ELF-1 (cell line): Measurements from ENCODE around the gene UBE2S.
"Not testable (repeated sequence)": the region's sequence is repeated elsewhere in the genome, so short reads cannot be mapped to it uniquely, and the experiment has no call there.

Source experiments
- DNase-seq: peaks from one replicate; pipeline ENCODE4 v3.0.0-alpha.2; 2016; ENCODE audit warnings: low read depth, low spot score

The UBE2S gene

DNA sequence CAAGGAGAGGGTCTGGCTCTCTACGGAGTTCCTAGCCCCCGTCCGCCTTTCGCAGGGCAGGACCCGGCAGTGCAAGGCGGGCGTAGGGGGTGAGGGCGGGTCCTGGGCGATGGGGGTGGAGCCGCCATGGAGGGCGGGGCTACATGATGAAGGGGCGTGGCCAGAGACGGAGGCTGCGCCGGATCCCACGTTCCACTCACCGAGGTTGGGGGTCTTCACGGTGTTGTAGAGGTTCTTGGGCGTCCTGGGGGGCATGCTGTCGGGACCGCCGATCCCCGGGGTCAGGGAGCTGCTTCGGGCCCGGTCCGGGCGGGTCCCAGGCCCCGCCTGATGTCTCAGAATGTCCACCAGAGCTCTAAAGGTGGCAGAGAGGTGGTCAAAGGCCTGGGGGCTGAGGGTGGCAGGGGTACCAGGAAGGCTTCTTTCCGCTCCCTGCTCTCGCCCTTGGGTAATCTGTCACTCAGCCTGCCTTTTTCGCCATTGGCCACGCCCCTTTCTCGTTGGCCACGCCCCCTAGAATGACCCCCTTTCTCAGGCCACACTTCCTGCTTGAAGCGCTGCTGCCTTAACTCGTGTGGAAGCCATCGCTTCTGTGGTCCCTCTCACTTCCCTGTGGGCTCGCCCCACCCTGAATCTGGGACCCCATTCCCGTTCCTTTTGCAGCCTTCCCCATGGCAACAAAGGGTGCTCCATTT lies 33.0 kb upstream of the UBE2S start:
- DNase-seq = peak; percentile 84

DNA sequence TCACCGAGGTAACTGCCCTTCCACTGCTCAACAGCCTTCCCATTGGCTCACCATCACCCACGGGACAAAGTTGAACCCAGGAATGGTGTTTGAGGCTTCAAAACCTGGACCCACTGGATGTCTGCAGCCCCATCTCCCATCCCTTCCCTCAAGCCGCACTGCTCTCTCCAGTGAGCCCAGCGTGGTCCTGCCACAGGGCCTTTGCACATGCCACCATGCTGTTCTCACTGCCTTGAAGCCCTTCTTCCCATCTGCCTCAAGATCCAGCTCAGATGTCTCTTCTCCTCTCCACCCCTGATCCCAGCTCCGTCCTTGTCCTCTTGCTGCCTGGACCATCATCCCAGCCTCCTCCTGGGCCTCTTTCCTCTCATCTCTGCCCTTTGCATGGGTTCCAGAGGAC lies 31.5 kb upstream of the UBE2S start:
- no peak for DNase-seq

DNA sequence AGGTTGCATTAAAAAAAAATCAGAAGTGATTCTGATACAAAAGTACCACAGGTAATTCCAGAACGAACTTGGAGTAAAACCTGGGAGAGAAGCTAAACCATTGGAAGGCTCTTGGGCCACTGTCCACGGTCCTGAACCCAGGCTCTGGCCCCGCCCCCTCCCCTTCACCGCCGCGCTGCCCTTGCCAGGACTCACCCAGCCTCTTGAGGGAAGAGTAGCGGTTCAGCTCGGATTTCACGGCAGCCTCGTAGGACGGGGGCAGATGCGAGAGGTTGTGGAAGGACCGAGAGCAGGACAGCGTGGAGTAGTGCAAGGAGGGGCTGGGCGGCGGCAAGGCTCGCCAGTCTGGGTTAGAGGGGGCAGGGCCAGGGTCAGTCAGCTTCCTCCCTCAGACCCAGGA lies 29.8 kb upstream of the UBE2S start:
- peak; percentile 90 for DNase-seq

- DNase-seq = no peak
These were observed 29.3 kb upstream of the UBE2S start for GRCh38 chr19:55436847-55437246.

GRCh38 chr19:55435020-55435419 lies 27.4 kb upstream of the UBE2S start:
- no peak for DNase-seq

GRCh38 chr19:55434356-55434919 lies 26.9 kb upstream of the UBE2S start:
- DNase-seq = no peak

DNA sequence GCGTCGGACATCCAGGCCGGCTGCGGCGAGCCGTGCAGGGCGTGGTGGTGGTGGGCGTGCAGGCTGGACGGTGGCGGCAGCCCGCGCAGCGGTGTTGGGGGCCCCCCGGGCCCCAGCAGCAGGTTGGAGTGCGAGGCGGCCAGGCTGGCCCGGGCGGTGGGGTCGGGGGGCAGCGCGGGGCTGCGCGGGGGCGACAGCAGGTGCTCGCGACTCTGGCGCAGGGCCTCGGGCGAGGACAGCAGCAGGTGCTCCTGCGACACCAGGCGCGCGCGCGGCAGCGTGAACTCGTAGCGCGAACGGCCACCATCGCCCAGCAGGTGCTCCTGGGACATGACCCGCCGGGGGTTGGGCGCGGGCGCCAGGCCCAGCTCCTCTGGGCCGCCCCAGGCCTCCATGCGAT lies 25.7 kb upstream of the UBE2S start:
- DNase-seq = no peak

DNA sequence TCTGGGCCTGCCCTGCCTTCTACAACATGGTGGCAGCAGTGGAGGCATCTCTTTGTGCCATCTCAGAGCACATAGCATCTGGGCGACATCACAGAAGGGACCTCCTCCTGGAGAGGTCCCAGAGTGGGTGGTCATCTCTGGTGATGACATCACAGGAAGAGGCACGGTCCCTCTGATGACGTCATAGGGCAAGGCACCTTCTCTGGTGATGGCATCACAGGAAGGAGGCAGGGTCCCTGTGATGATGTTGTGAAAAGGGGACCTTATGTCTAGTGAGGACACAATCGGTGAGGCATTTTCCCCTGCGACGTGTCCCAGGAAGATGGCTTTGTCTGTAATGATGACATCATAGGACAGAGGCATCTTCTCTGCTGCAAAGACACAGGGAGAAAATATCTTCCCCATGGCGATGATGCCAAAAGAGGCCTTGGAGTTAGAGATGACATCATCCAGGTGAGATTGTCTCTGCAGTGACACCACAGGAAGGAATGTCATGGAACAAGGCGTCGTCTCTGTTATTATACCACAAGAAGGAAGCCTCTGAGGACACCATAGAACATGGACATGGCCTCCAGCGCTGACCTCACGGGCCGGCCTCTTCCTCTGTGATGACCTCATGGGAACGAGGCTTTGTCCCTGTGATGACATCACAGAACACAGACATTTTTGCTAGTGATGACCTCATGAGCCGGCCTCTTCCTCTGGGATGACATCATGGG lies 24.8 kb upstream of the UBE2S start:
- peak; percentile 20 for DNase-seq

GRCh38 chr19:55431183-55431582 lies 23.6 kb upstream of the UBE2S start:
- DNase-seq = no peak

DNA sequence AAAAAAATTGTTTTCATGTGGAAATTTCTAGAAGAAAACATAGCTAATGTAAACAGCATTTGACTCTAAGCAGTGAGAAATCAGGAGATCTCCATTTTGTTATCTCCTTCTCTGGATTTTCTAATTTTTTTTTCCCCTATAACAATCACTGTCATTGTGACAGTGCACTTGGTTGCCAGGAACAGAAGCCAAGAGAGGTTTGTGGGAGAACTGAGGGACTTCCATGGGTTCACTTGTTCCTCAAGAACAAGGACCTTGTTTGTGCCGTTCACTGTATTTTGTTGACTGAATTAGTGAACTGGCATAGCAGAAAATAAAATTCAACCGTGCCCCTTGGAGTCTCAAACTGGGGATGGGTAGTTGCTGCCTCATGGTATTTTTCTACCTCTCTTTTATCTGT lies 18.5 kb upstream of the UBE2S start:
- no peak for DNase-seq

DNA sequence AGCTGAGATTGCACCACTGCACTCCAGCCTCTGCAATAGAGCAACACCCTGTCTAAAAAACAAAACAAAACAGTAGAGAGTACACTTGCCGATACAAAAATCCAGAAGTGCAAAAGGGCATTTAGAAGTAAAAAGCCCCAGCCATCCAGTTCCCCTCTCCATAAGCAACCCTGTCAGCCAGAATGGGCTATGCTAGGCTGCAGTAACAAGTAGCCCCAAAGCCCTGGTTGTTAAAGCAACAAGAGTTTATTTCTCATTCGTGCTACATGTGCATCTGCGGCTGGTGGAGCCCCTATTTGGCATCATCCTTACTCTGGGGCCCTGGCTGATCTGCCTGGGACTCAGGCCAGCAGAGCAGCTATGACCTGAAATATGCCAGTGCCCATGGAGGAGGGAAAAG lies 16.9 kb upstream of the UBE2S start:
- no peak for DNase-seq

DNA sequence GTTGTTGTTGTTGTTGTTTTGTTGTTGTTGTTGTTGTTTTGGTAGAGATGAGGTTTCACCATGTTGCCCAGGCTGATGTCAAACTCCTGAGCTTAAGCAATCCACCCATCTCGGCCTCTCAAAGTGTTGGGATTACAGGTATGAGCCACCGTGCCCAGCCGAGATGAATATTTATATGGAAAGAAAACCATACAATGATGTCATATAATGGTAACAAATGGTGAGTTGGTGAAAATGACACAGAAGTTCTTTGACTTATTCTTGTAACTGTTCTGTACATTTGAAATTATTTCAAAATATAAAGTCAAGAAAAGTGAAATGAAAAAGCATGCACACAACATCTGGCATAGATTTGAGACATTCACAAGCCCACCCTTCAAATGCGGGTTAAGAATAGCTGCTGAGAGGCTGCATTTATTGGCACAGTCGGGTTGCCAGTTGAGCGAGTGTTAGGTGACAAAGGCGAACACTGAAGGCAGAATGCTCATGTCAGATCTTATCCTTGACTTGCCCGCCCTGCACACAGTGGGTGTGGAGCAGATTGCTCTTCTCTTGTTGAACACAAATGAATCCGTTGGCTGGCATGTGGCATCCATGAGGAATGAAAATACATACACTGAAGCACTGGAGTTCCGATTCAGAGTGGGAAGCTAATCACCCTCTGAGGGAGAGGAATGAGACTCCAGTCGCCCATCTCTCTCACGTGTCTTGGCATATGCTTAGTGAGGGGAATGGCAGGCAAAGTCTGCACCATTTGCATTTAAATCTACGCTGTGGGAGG lies 15.8 kb upstream of the UBE2S start:
- DNase-seq = no peak

DNA sequence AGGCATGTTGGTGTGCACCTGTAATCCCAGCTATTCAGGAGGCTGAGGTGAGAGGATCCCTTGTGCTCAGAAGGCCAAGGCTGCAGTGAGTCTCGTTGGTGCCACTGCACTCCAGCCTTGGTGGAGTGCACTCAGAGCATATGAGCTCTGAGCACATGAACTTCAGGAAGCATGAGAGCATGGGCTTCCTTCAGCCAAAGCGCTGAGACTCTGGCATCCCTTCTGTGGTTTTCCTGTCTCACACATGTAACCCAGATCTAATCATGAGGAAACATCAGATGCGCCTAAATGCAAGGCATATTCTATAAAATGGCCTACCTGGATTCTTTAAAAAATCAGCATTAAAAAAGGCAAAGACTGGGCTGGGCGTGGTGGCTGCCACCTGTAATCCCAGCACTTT lies 13.7 kb upstream of the UBE2S start:
- not testable (repeated sequence) for DNase-seq

- DNase-seq = no peak
These were observed 12.1 kb upstream of the UBE2S start for GRCh38 chr19:55419624-55420236.

DNA sequence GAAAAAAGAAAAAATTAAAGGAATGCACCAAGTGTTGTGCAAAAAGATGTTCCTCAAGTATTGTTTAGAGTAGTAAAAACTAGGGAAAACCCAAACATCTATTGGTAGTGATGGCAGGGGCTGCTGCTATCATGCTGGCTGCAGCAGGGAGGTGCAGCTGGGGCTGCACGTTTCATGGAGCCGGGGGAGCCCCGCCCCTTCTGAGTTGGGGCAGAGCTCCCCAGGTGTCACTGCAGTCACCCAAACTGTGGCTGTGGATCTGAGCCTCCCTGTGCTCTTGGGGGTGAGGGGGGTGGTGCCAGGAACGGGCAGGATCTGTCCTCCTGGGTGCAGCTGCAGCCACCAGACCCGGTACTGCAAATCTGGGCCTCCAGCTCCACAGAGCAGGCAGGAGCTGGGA lies 11.5 kb upstream of the UBE2S start:
- DNase-seq = no peak

DNA sequence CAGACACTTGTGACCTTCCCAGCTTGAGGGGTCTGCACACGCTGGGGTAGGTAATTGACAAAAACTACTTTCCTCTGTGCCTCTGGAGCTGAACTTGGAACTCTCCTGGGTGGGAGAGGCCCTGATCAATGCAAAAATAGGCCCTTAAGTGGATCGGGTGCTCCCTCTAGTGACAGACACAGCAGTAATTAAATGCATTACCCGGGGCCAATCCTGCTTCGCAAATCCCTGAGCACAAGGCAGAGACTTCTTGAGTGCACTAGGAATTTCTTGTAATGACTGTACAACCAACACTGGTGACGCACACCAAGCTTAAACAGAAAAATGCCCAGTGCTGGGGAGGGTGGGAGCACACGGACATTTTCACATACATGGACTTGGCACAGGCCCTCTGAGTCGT lies 10.6 kb upstream of the UBE2S start:
- peak; percentile 83 for DNase-seq

DNA sequence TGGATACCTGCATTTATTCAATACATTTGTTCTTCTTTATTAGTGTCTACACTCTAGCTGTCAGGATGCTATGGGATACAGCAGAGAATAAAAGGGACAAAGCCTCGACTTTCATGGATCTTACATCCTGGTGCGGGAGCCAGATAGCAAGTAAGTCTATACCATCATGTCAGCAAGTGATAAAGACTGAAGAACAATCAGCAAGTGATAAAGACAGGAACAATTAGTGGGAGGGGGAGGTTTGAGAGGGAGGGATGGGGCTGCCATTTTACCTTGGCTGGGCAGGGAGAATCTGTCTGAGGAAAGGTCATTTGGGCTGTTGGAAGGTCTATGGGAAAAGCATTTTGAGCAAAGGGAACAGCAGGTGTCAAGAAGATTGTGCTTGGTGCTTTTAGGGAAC lies 2.6 kb upstream of the UBE2S start:
- DNase-seq = no peak

GRCh38 chr19:55409179-55409578 lies 1.6 kb upstream of the UBE2S start:
- not testable (repeated sequence) for DNase-seq

- no peak for DNase-seq
These were observed 915 bp upstream of the UBE2S start for GRCh38 chr19:55408533-55408872.

DNA sequence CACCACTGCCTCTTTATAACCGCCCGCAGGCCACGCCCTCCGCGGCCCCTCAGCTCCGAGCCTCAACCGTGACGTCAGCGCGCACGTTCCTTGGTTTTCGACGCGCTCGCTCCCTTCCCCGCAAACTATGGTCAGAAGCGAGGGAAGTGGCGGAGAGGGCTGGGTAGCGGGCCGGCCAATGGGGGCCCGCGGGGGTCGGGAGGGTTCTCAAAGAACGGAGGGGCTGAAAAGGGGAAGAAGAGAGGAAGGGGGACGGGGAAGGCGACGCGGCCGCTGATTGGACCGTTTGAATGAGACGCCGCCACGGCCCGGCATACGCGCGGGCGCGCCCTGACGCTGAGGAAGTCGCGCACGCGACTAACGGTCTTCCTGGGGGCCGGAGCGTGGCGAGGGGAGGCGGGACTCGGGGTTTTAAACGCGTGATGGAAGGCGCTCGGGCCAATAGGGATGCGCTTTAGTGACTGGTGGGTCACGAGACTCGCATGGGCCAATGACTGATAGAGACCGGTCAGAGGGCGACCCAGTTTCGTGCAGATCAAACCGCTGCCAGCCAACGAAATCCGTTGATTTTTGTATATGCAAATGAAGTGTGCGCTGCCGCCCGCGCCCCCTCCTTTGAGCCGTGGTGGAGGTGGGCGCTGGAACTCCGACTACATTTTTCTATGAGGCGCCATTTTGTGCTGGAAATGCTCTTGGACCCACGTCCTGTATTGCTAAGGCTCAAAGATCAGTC lies 378 bp upstream of the UBE2S start:
- peak; percentile 99 for DNase-seq

DNA sequence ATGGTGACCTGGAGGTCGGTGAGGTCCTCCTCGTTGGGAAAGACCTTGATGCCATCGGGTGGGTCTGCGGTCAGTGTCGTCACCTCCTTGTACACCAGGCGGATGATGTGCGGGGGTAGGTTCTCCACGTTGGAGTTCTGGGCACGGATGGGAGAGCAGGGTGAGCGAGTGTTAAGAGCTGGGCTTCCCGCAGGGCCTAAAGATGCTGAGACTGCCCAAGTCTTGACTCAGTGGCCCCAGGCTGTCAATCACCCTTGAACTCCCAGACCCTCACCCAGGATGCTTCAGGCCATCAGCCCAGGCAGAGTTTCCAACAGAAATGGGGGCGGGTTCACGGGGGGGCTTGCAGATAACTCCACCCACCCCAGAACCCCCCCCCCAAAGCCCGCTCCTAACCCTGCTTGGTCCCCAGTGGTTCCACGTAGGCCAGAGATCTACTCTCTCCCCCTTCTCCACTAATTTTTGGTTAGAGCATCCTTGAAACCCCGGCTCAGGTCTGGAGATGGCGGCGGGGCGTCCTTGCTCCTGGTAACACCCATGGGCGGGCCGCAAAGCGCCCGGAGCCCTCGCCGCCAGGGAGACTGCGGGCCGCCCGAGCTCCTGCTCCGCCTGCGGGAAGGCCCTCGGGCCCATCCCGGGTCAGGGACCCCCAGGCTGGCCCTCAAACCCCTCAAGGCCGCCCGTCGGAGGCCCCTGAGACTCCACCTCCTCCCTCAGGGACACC lies 600 bp downstream of the UBE2S start:
- DNase-seq = no peak
